Psoas muscle (tissue), 8 donors: Measurements from ENCODE around the gene IER5L. TPM values are rescaled to one million over a fixed set of nuclear protein-coding genes. Genes with fewer than 3 reads are reported as not detected.

ENCODE experiments used
- ATAC-seq, 4 donors: fragments of 200-7000 bp; cut with Tn5 transposase; one replicate each; pipeline ENCODE4 v1.9.1; 2020; ENCODE audit warnings: moderate library complexity in 3 of 4, mild to moderate bottlenecking in 2 of 4
- DNase-seq, 2 donors: peaks; one replicate each; pipeline ENCODE4 v3.0.0-alpha.2; 2020
- H3K27ac ChIP-seq: fragments of 200-600 bp; one replicate; pipeline ENCODE4 v1.8.0; 2022
- H3K27me3 ChIP-seq, 3 donors: fragments of 200-600 bp in 1 of 3; one replicate each; pipeline versions ENCODE4 v1.6.1 to v1.8.0; 2013 to 2022; ENCODE audit warnings: low read length in 2 of 3, mild to moderate bottlenecking in 2 of 3, moderate library complexity in 1 of 3; ENCODE audit not compliant: insufficient read depth in 3 of 3
- H3K36me3 ChIP-seq, 2 donors: fragments of 200-600 bp in 1 of 2; one replicate each; pipeline versions ENCODE4 v1.6.1 to v1.8.0; 2013 to 2022; ENCODE audit warnings: low read depth in 1 of 2, mild to moderate bottlenecking in 1 of 2, moderate library complexity in 1 of 2; ENCODE audit not compliant: insufficient read depth in 1 of 2
- H3K4me1 ChIP-seq: fragments of 200-600 bp; one replicate; pipeline ENCODE4 v1.8.0; 2022
- H3K4me3 ChIP-seq: fragments of 200-600 bp; one replicate; pipeline ENCODE4 v1.8.0; 2022; ENCODE audit warnings: mild to moderate bottlenecking
- H3K9me3 ChIP-seq: fragments of 200-600 bp; one replicate; pipeline ENCODE4 v1.8.0; 2022
- CTCF ChIP-seq: fragments of 200-600 bp; IDR thresholded peaks from one replicate; pipeline ENCODE4 v1.8.0; 2022; ENCODE audit warnings: antibody characterized with exemption
- WGBS, 3 donors: extraction: QIAGEN DNeasy Blood & Tissue Kit; methylation state at CpG; one replicate each; pipeline versions ENCODE4 v1.1.6 to v1.1.7; 2013; 5-methylcytosine and 5-hydroxymethylcytosine counted together
- intact Hi-C, 2 donors: fragments of 100-400 bp; cut with DNase I; formaldehyde crosslinking; loops; one replicate each; pipeline versions ENCODE4 v1.11.0 to v1.14.2; 2022
- polyA plus RNA-seq, 3 donors: library from polyadenylated mRNA; stranded (reverse); fragments of 200-250 nt; gene quantifications; one replicate each; pipeline ENCODE4 v1.2.3, GENCODE V29; 2013
- total RNA-seq, 4 donors: library from RNA; stranded (reverse); fragmentation: NEBNext Ultra II Directional in 2 of 4; extraction: Animal tissue kit (Norgen Biotek cat#: 25700) in 2 of 4; gene quantifications; one replicate each; pipeline versions ENCODE4 v1.2.1 to v1.2.4, GENCODE V29; 2021 to 2023
- donor health status: healthy with polysubstance abuse.
- donor health status: DM: no; HTN: no; CAD: no; lungs with moderate emphysema.
- donor health status: Bipolar disorder and iron deficiency.
- donor health status: healthy.
- donor health status: DM: yes; HTN: yes; CAD: no.
- donor health status: DM: no; HTN: no; CAD: no.
- donor health status: DM: no; HTN: no; CAD: no.
- donor health status: DM: yes; HTN: yes; CAD: no.

Gene IER5L
- total and polyA plus RNA-seq, 7 donors, result 1.4 to 8.3 (median 3.0) TPM

GRCh38 chr9:129148463-129149204 is 29.4 kb downstream of the IER5L start:
- no peak for DNase-seq
- no peak for ATAC-seq
- Histone ChIP-seq H3K27me3 (no peaks in the 10 kb centered on the region), H3K27ac (peak overlapping the region; percentile 16), H3K9me3 (no peaks in the 10 kb centered on the region), H3K4me3 (no peak overlapping the region), H3K36me3 (peaks cover 0 to 48% of the 10 kb centered on the region in 2 donors), H3K4me1 (peaks cover 37% of the 10 kb centered on the region)
- intact Hi-C loops, result loop anchor here in 1 of 2 donors (10.0 kb wide), 1 partner anchor 636 kb away; no protein-coding TSS in a partner anchor
- TF ChIP-seq CTCF, result no peak
- WGBS, 3 donors, result 67 to 73% (median 70%) methylated on average over 5 to 6 of the region's 6 CpGs

GRCh38 chr9:129146441-129146941 is 31.6 kb downstream of the IER5L start:
- H3K27ac ChIP-seq, result peak overlapping the region; percentile 98
- WGBS, 3 donors, result 33 to 50% (median 35%) methylated on average over 7 to 8 of the region's 8 CpGs
- ATAC-seq (no peak), DNase-seq (no peak)
- no peaks in the 10 kb centered on the region for H3K9me3 ChIP-seq
- no peaks in the 10 kb centered on the region for H3K27me3 ChIP-seq
- no peak overlapping the region for H3K4me3 ChIP-seq
- peaks cover 59% of the 10 kb centered on the region for H3K4me1 ChIP-seq
- H3K36me3 ChIP-seq, result peaks cover 0 to 53% of the 10 kb centered on the region in 2 donors
- TF ChIP-seq CTCF, result no peak
- intact Hi-C loops, result loop anchor here in 1 of 2 donors (10.0 kb wide), 1 partner anchor 638 kb away; no protein-coding TSS in a partner anchor

- DNase-seq, result peak; percentile 53 to 80
- no peak for TF ChIP-seq CTCF
- no peak for ATAC-seq
- peak overlapping the region; percentile 25 for H3K4me3 ChIP-seq
- H3K4me1 ChIP-seq, result peaks cover 65% of the 10 kb centered on the region
- intact Hi-C loops, result loop anchor here in 1 of 2 donors (10.0 kb wide), 1 partner anchor 639 kb away; no protein-coding TSS in a partner anchor
- H3K27me3 ChIP-seq, result no peaks in the 10 kb centered on the region
- 40 to 46% (median 43%) methylated on average over 6 to 7 of the region's 7 CpGs for WGBS, 3 donors
- peak overlapping the region; percentile 98 for H3K27ac ChIP-seq
- peaks cover 0 to 47% of the 10 kb centered on the region in 2 donors for H3K36me3 ChIP-seq
- H3K9me3 ChIP-seq, result no peaks in the 10 kb centered on the region
These were observed 32.2 kb downstream of the IER5L start for GRCh38 chr9:129145841-129146292.

- Histone ChIP-seq H3K27me3 (no peaks in the 10 kb centered on the region), H3K9me3 (no peaks in the 10 kb centered on the region), H3K27ac (peak overlapping the region; percentile 98), H3K4me3 (peak overlapping the region; percentile 25), H3K36me3 (peaks cover 0 to 43% of the 10 kb centered on the region in 2 donors), H3K4me1 (peaks cover 66% of the 10 kb centered on the region)
- intact Hi-C loops, result loop anchor here in 1 of 2 donors (10.0 kb wide), 1 partner anchor 639 kb away; no protein-coding TSS in a partner anchor
- TF ChIP-seq CTCF, result no peak
- ATAC-seq (no peak), DNase-seq (no peak)
- WGBS, 3 donors, result 21 to 54% (median 36%) methylated on average over 2 of the region's 2 CpGs
These were observed 32.7 kb downstream of the IER5L start for GRCh38 chr9:129145316-129145715.
